ENCODE measurements around the gene CCDC3.

The CCDC3 gene

DNA sequence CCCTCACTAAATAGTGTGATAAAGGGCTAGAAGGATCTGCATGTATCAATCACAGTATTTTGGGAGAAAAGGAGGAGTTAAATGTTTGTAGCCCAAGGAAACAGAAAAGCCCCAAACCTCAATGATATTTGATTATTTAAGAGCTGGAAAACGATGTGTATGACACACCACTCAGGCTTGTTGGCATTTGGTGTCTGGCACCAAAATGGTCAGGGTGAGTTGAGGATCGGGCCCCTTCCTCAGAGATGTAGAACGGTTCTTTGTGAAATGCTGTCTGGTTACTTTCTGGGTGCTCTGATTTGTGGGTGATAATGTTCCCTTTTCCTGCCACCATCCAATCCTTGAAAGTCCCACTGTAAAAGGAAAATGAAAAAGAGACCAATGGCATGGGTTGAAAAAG, 113.7 kb downstream of the CCDC3 start:
- H3K4me3 ChIP-seq (ENCODE audit: low read depth, low read length, poor library complexity, severe bottlenecking): no peak overlapping the region
- no peak overlapping the region for H3K4me2 ChIP-seq (ENCODE audit: low read length)
- H3K79me2 ChIP-seq (ENCODE audit: insufficient read depth, low read length): no peaks in the 10 kb centered on the region
- H3K27ac ChIP-seq (ENCODE audit: low read depth, low read length, poor library complexity, severe bottlenecking): no peak overlapping the region
- H3K27me3 ChIP-seq (ENCODE audit: insufficient read depth, low read length): no peaks in the 10 kb centered on the region; the same call in 1 of the 2 replicates
- H3F3A ChIP-seq (ENCODE audit: insufficient read depth, low read length): no peaks in the 10 kb centered on the region
- no peaks in the 10 kb centered on the region for H4K20me1 ChIP-seq (ENCODE audit: insufficient read depth, low read length)
- TF ChIP-seq, protein P1, sequence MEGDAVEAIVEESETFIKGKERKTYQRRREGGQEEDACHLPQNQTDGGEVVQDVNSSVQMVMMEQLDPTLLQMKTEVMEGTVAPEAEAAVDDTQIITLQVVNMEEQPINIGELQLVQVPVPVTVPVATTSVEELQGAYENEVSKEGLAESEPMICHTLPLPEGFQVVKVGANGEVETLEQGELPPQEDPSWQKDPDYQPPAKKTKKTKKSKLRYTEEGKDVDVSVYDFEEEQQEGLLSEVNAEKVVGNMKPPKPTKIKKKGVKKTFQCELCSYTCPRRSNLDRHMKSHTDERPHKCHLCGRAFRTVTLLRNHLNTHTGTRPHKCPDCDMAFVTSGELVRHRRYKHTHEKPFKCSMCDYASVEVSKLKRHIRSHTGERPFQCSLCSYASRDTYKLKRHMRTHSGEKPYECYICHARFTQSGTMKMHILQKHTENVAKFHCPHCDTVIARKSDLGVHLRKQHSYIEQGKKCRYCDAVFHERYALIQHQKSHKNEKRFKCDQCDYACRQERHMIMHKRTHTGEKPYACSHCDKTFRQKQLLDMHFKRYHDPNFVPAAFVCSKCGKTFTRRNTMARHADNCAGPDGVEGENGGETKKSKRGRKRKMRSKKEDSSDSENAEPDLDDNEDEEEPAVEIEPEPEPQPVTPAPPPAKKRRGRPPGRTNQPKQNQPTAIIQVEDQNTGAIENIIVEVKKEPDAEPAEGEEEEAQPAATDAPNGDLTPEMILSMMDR (IDR thresholded peaks at IDR 0.05; ENCODE audit: low read length): no peak
- no peak for TF ChIP-seq EZH2 (IDR thresholded peaks at IDR 0.05; ENCODE audit: borderline replicate concordance, low read length)
- no peak overlapping the region for H3K9ac ChIP-seq (ENCODE audit: low read length)
- H3K9me3 ChIP-seq (ENCODE audit: low read length): no peaks in the 10 kb centered on the region
- no peaks in the 10 kb centered on the region for H3K4me1 ChIP-seq (ENCODE audit: insufficient read depth, low read length, severe bottlenecking)
- H3K36me3 ChIP-seq (ENCODE audit: insufficient read depth, low read length): no peaks in the 10 kb centered on the region
- H3K9me2 ChIP-seq (ENCODE audit: low read depth, low read length): no peaks in the 10 kb centered on the region
- H2AFZ ChIP-seq (ENCODE audit: low read length): no peak overlapping the region

- H3K27ac ChIP-seq (ENCODE audit: low read depth, low read length, poor library complexity, severe bottlenecking): no peak overlapping the region
- H3K4me2 ChIP-seq (ENCODE audit: low read length): no peak overlapping the region
- no peak overlapping the region for H2AFZ ChIP-seq (ENCODE audit: low read length)
- no peaks in the 10 kb centered on the region for H3F3A ChIP-seq (ENCODE audit: insufficient read depth, low read length)
- H3K36me3 ChIP-seq (ENCODE audit: insufficient read depth, low read length): no peaks in the 10 kb centered on the region
- H3K9me2 ChIP-seq (ENCODE audit: low read depth, low read length): no peaks in the 10 kb centered on the region
- TF ChIP-seq, protein P1 (IDR thresholded peaks at IDR 0.05; ENCODE audit: low read length): no peak
- no peak for TF ChIP-seq EZH2 (IDR thresholded peaks at IDR 0.05; ENCODE audit: borderline replicate concordance, low read length)
- no peaks in the 10 kb centered on the region for H3K27me3 ChIP-seq (ENCODE audit: insufficient read depth, low read length)
- no peaks in the 10 kb centered on the region for H3K9me3 ChIP-seq (ENCODE audit: low read length)
- H3K4me1 ChIP-seq (ENCODE audit: insufficient read depth, low read length, severe bottlenecking): no peaks in the 10 kb centered on the region
- no peak overlapping the region for H3K9ac ChIP-seq (ENCODE audit: low read length)
- no peak overlapping the region for H3K4me3 ChIP-seq (ENCODE audit: low read depth, low read length, poor library complexity, severe bottlenecking)
- H4K20me1 ChIP-seq (ENCODE audit: insufficient read depth, low read length): no peaks in the 10 kb centered on the region
- H3K79me2 ChIP-seq (ENCODE audit: insufficient read depth, low read length): no peaks in the 10 kb centered on the region
Measured at GRCh38 chr10:12884851-12885250, 116.7 kb downstream of the CCDC3 start.

- H3K4me2 ChIP-seq (ENCODE audit: low read length): no peak overlapping the region
- no peak overlapping the region for H3K9ac ChIP-seq (ENCODE audit: low read length)
- no peaks in the 10 kb centered on the region for H3K4me1 ChIP-seq (ENCODE audit: insufficient read depth, low read length, severe bottlenecking)
- no peaks in the 10 kb centered on the region for H3K9me2 ChIP-seq (ENCODE audit: low read depth, low read length)
- no peaks in the 10 kb centered on the region for H3K27me3 ChIP-seq (ENCODE audit: insufficient read depth, low read length)
- H2AFZ ChIP-seq (ENCODE audit: low read length): no peak overlapping the region
- H4K20me1 ChIP-seq (ENCODE audit: insufficient read depth, low read length): no peaks in the 10 kb centered on the region
- H3K4me3 ChIP-seq (ENCODE audit: low read depth, low read length, poor library complexity, severe bottlenecking): no peak overlapping the region
- H3K36me3 ChIP-seq (ENCODE audit: insufficient read depth, low read length): no peaks in the 10 kb centered on the region
- TF ChIP-seq EZH2 (IDR thresholded peaks at IDR 0.05; ENCODE audit: borderline replicate concordance, low read length): no peak
- TF ChIP-seq, protein P1 (IDR thresholded peaks at IDR 0.05; ENCODE audit: low read length): no peak
- H3F3A ChIP-seq (ENCODE audit: insufficient read depth, low read length): no peaks in the 10 kb centered on the region
- no peaks in the 10 kb centered on the region for H3K9me3 ChIP-seq (ENCODE audit: low read length)
- H3K79me2 ChIP-seq (ENCODE audit: insufficient read depth, low read length): no peaks in the 10 kb centered on the region
- H3K27ac ChIP-seq (ENCODE audit: low read depth, low read length, poor library complexity, severe bottlenecking): no peak overlapping the region
Measured at GRCh38 chr10:12880423-12880822, 121.1 kb downstream of the CCDC3 start.

All from OCI-LY1 (cell line).